Urinary bladder (tissue), 4 donors: Measurements from ENCODE around the gene LYVE1. TPM values are rescaled to one million over a fixed set of nuclear protein-coding genes. Genes with fewer than 3 reads are reported as not detected.

ENCODE experiments used
- DNase-seq: peaks from one replicate; pipeline ENCODE4 v3.0.0-alpha.2; 2015; ENCODE audit errors: extremely low spot score
- H3K27ac ChIP-seq: one replicate; pipeline ENCODE4 v1.5.1; 2013; ENCODE audit warnings: low read depth, mild to moderate bottlenecking, moderate library complexity
- H3K36me3 ChIP-seq: one replicate; pipeline ENCODE4 v1.6.1; 2013; ENCODE audit warnings: mild to moderate bottlenecking, moderate library complexity; ENCODE audit not compliant: insufficient read depth
- H3K4me1 ChIP-seq: one replicate; pipeline ENCODE4 v1.6.1; 2013; ENCODE audit warnings: mild to moderate bottlenecking, moderate library complexity; ENCODE audit not compliant: insufficient read depth
- H3K4me3 ChIP-seq: one replicate; pipeline ENCODE4 v1.5.1; 2013; ENCODE audit warnings: low read depth, low read length
- WGBS: extraction: QIAGEN DNeasy Blood & Tissue Kit; methylation state at CpG from one replicate; pipeline ENCODE4 v1.1.7; 2013; 5-methylcytosine and 5-hydroxymethylcytosine counted together
- polyA plus RNA-seq: library from polyadenylated mRNA; stranded (reverse); fragments of 200-250 nt; gene quantifications from one replicate; pipeline ENCODE4 v1.2.3, GENCODE V29; 2013
- total RNA-seq: library from RNA; depleted of rRNA; stranded (reverse); fragments of >200 nt; gene quantifications from one replicate; pipeline ENCODE4 v1.2.3, GENCODE V29; 2014
- donor health status: healthy with polysubstance abuse.
- donor health status: healthy.

The LYVE1 gene, protein sequence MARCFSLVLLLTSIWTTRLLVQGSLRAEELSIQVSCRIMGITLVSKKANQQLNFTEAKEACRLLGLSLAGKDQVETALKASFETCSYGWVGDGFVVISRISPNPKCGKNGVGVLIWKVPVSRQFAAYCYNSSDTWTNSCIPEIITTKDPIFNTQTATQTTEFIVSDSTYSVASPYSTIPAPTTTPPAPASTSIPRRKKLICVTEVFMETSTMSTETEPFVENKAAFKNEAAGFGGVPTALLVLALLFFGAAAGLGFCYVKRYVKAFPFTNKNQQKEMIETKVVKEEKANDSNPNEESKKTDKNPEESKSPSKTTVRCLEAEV
- total RNA-seq (141 TPM), polyA plus RNA-seq (99.9 TPM)

DNA sequence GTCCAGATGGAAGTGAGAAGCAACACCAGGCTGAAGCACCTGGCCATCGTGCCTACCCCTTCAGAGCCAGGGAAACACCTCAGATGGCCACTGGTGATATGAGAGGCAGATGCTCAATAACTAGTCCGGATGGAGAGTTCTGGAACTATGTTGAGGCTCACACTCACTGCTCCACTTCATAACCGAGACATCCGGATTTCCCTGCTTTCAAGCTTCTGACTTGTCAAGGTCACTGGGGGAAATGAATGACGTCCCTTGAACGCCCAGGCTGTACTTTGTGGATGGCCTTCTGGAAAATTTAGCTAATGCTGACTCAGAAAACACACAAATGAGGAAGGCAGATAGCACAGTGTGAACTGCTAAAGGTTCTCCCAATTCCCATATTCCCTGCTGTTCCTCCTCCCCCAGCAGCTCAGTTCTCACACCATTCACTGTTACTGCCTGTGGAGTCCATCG lies at the start of gene LYVE1:
TSS of gene LYVE1 (minus strand) at position 180 of the 456 bp plus-strand sequence. CDS start at position 47, 133 bp downstream.
- Histone ChIP-seq H3K4me3 (no peak within 1 kb of the TSS), H3K4me1 (no peaks in the 10 kb centered on the region), H3K27ac (peak within 1 kb of the TSS; percentile 28), H3K36me3 (no peaks in the 10 kb centered on the region)
- DNase-seq: no peak
- 77% methylated on average over 7 of the region's 7 CpGs for WGBS

DNA sequence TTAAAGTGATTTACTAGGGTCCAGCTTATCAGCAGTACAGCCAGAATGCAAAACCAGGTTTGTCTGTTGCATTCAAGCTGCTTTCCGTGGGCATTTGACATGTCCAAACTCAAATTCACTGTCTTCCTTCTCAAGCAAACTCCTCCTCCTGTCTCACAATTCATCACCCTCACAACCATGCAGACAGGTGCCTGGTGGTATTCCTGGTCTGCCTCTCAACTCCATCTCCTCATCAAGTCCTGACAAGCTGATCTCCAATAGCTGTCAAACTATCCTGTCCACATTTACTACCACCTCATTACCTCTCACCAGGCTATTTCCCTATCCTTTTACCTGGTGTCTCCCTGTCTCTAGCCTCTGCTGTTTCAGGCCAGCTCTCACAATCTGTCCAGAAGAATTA lies 49.1 kb upstream of the LYVE1 start:
- Histone ChIP-seq H3K36me3 (no peaks in the 10 kb centered on the region), H3K4me1 (no peaks in the 10 kb centered on the region), H3K27ac (no peak overlapping the region), H3K4me3 (no peak overlapping the region)
- 49% methylated on average over 1 of the region's 1 CpG for WGBS
- DNase-seq: no peak

DNA sequence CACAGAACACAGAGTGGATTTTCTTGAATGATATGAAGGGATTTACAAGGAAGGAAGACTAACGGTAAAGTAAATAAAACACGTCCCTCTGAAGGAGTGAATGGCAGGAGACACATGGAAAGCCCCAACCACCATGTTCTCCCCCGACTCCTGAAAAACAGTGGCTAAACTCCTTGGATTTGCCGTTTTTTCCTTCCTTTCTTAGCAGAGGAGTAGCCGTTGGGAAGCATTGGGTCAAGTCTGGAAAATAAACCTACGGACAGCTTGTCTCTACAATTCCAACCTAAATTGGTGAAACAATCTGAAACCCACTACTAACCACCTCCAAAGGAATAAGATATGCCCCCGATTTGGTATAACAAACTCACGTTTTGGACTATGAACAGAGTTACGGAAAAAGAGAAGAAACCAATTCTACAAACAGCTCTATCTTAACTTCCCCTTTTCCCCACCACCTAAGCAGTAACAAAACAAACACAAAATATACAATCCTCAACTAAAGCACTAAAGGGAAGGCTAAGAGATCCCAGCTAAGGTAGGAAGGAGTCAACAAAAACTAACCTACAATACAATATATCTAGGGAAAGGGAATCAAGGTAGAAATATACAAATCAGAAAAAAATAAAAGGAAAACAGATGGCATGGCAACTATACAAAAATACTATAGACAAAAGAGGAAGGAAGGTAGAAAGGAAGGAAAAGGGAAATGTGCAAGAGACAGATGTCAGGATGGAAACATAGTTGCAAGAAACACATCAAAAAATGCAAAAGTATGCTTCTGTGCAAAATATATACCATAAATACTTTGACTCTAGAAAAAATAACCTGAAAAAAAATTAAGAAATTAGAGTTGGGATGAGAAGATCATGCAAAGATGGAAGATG lies 43.8 kb upstream of the LYVE1 start:
- H3K27ac ChIP-seq: no peak overlapping the region
- H3K36me3 ChIP-seq: peaks cover 1% of the 10 kb centered on the region
- WGBS: 80% methylated on average over 9 of the region's 9 CpGs
- no peaks in the 10 kb centered on the region for H3K4me1 ChIP-seq
- no peak overlapping the region for H3K4me3 ChIP-seq
- DNase-seq: no peak

GRCh38 chr11:10609636-10610035 lies 41.2 kb upstream of the LYVE1 start:
- H3K36me3 ChIP-seq: peaks cover 1% of the 10 kb centered on the region
- DNase-seq: no peak
- H3K4me3 ChIP-seq: no peak overlapping the region
- H3K4me1 ChIP-seq: no peaks in the 10 kb centered on the region
- no peak overlapping the region for H3K27ac ChIP-seq
- 95% methylated on average over 3 of the region's 3 CpGs for WGBS

DNA sequence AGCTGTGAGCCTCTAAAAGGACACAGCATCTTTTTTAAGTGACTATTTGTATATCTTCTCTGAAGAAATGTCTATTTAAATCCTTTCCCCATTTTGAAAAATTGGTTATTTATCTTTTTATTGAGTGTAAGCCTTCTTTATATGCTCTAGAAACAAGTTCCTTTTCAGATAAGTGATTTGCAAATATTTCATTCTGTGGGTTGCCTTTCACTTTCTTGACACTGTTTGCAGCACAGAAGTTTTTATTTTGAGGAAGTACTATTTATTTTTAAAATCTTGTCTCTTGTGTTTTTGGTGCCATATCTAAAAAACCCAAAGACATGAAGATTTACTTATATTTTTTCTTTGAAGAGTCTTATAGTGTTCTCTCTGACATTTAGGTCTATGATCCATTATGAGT lies 40.1 kb upstream of the LYVE1 start:
- no peak for DNase-seq
- Histone ChIP-seq H3K36me3 (peaks cover 1% of the 10 kb centered on the region), H3K4me3 (no peak overlapping the region), H3K27ac (no peak overlapping the region), H3K4me1 (no peaks in the 10 kb centered on the region)

GRCh38 chr11:10607462-10608132 lies 39.1 kb upstream of the LYVE1 start:
- H3K4me1 ChIP-seq: no peaks in the 10 kb centered on the region
- 37% methylated on average over 6 of the region's 6 CpGs for WGBS
- H3K36me3 ChIP-seq: peaks cover 1% of the 10 kb centered on the region
- no peak overlapping the region for H3K4me3 ChIP-seq
- no peak for DNase-seq
- no peak overlapping the region for H3K27ac ChIP-seq

DNA sequence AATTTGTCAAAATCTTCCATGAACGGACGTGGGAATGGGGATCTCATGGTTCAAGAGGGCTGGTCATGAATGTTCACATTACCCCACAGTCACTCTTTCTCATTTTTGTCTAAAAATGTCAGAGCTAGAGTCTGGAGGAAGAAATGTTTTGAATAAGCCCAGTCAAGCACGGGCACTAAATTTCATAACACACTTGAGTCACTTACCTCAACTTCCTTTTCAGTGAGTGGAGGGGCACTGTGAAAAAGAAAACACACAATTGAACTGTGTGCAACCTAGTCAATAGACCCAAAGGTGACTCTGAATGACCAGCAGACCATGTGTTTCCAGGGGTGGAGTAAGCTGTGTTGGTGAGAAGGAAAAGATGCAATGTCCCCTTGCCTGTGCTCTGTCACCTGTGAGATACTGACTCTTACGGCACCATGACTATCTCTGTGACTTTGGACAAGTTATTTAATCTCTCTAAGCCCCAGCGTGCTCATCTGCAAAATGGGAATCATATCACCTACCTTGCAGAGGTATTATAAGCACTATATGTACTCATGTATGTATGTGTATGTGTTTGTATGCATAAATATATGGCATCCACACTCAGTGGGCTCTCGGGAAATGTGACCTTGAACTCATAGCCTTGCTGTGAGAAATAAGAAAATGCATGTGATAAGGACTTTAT lies 38.2 kb upstream of the LYVE1 start:
- 64% methylated on average over 6 of the region's 6 CpGs for WGBS
- Histone ChIP-seq H3K27ac (no peak overlapping the region), H3K4me1 (no peaks in the 10 kb centered on the region), H3K36me3 (peaks cover 1% of the 10 kb centered on the region), H3K4me3 (no peak overlapping the region)
- no peak for DNase-seq

DNA sequence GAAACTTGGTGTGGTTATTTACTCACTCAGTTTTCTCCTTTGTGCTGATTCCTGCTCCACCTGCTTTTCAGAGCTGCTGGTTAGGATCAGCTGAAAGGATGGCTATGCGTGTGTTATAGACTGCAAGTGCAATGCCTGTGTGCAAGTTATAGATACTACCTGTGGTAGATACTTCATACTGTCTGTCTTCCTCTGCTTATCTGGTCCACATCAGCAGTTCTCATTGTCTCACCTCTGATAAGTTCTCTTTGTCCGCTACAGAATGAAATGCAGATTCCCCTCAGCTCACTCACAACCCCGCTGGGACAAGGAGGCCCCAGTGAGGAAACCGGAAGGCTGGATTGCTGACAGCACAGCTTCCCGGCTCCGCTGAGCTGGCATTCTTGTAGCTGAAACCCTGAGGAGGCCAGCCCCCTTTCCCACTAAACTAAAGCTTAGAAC lies 37.5 kb upstream of the LYVE1 start:
- DNase-seq: no peak

DNA sequence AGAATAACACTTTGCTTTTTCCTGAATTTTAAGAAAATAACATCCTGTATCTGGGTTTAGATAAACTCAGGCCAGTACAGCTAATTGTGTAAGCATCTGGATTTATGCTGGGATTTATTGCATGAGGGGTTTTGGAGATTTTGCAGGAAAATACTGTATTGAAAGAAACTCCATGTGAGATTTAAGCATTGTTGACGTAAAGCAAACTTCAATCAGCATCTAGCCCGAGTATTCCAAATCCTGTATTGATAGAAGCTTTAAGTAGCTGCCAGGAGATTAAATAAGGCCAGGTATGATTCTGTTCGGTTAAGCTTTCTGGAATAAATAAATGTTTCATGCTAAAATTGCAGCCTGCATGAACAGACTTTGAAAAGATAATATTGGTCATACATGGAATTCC lies 36.3 kb upstream of the LYVE1 start:
- Histone ChIP-seq H3K4me1 (no peaks in the 10 kb centered on the region), H3K36me3 (no peaks in the 10 kb centered on the region), H3K4me3 (no peak overlapping the region), H3K27ac (no peak overlapping the region)
- DNase-seq: no peak
- WGBS: 43% methylated on average over 3 of the region's 3 CpGs

More for the DNA sequence above, 37.5 kb upstream of the LYVE1 start:
- H3K27ac ChIP-seq: peak overlapping the region; percentile 49
- H3K4me3 ChIP-seq: no peak overlapping the region
- no peaks in the 10 kb centered on the region for H3K4me1 ChIP-seq
- 43% methylated on average over 6 of the region's 6 CpGs for WGBS
- H3K36me3 ChIP-seq: peaks cover 1% of the 10 kb centered on the region

GRCh38 chr11:10604340-10604748 lies 35.9 kb upstream of the LYVE1 start:
- Histone ChIP-seq H3K4me3 (no peak overlapping the region), H3K27ac (peak overlapping the region; percentile 93), H3K4me1 (no peaks in the 10 kb centered on the region), H3K36me3 (no peaks in the 10 kb centered on the region)
- WGBS: 32% methylated on average over 9 of the region's 9 CpGs
- no peak for DNase-seq

GRCh38 chr11:10603721-10604297 lies 35.3 kb upstream of the LYVE1 start:
- Histone ChIP-seq H3K36me3 (no peaks in the 10 kb centered on the region), H3K27ac (peak overlapping the region; percentile 93), H3K4me3 (no peak overlapping the region), H3K4me1 (no peaks in the 10 kb centered on the region)
- WGBS: 92% methylated on average over 5 of the region's 5 CpGs
- no peak for DNase-seq

DNA sequence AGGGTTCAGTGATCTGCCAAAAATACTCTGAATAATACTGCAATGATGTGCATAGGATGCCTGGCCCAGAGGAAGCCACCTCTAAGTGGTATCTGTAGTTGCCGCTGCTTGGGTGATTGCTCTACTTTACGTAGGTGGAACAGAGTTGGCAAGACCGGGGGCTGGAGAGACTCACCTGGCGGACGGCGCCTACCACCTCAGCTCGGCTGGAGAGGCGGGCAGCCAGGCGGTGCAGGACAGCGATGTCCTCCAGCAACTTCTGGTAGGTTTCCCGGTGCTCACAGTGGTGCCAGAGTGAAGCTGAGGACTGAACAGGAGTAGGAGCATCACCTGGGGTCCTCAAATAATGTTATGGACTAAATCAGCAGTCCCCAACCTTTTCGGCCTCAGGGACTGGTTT lies 34.5 kb upstream of the LYVE1 start:
- no peaks in the 10 kb centered on the region for H3K36me3 ChIP-seq
- WGBS: 98% methylated on average over 12 of the region's 12 CpGs
- no peak for DNase-seq
- no peaks in the 10 kb centered on the region for H3K4me1 ChIP-seq
- no peak overlapping the region for H3K27ac ChIP-seq
- H3K4me3 ChIP-seq: no peak overlapping the region

GRCh38 chr11:10602366-10602765 lies 33.9 kb upstream of the LYVE1 start:
- no peak overlapping the region for H3K27ac ChIP-seq
- no peak for DNase-seq
- WGBS: 87% methylated on average over 7 of the region's 7 CpGs
- H3K36me3 ChIP-seq: no peaks in the 10 kb centered on the region
- no peaks in the 10 kb centered on the region for H3K4me1 ChIP-seq
- H3K4me3 ChIP-seq: no peak overlapping the region
